IPS-15b (cell line): Measurements from ENCODE around the gene ZC2HC1B.
"Not testable (repeated sequence)": the region's sequence is repeated elsewhere in the genome, so short reads cannot be mapped to it uniquely, and the experiment has no call there.

ENCODE experiments used
- H3K27me3 ChIP-seq: one replicate; pipeline ENCODE4 v1.6.1; 2013; ENCODE audit warnings: low read length; ENCODE audit not compliant: control insufficient read depth, insufficient read depth
- H3K36me3 ChIP-seq: one replicate; pipeline ENCODE4 v1.6.1; 2013; ENCODE audit warnings: low read length; ENCODE audit not compliant: control insufficient read depth, insufficient read depth
- H3K4me1 ChIP-seq: one replicate; pipeline ENCODE4 v1.6.1; 2013; ENCODE audit warnings: mild to moderate bottlenecking, low read length; ENCODE audit not compliant: control insufficient read depth, insufficient read depth
- H3K4me3 ChIP-seq: one replicate; pipeline ENCODE4 v1.5.1; 2013; ENCODE audit warnings: low read depth, low read length
- H3K9ac ChIP-seq: one replicate; pipeline ENCODE4 v1.6.1; 2013; ENCODE audit warnings: low read depth, mild to moderate bottlenecking, low read length
- H3K9me3 ChIP-seq: one replicate; pipeline ENCODE4 v1.6.1; 2013; ENCODE audit warnings: mild to moderate bottlenecking, low read length; ENCODE audit not compliant: control insufficient read depth, insufficient read depth

Gene ZC2HC1B

DNA sequence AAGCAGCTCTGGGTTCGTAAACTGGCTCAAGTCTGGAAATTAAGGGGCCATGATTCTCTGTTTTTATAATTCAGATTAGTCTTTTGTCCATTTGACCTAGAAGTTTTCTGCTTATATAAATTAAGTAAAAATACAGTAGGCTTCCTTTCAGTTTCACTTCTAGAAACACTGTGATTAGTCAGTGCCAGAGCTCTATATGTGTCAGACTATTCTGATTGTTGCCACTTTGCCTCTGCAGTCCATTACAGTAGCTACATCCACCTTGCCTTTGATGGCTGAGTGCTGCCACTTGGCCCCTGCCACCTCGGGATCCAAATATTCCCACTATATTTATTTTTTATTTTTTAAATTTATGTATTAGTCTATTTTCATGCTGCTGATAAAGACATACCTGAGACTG lies 7.9 kb downstream of the ZC2HC1B start:
- H3K36me3 ChIP-seq: no peaks in the 10 kb centered on the region
- H3K9ac ChIP-seq: no peak overlapping the region
- no peaks in the 10 kb centered on the region for H3K9me3 ChIP-seq
- H3K4me1 ChIP-seq: no peaks in the 10 kb centered on the region
- no peaks in the 10 kb centered on the region for H3K27me3 ChIP-seq
- no peak overlapping the region for H3K4me3 ChIP-seq

DNA sequence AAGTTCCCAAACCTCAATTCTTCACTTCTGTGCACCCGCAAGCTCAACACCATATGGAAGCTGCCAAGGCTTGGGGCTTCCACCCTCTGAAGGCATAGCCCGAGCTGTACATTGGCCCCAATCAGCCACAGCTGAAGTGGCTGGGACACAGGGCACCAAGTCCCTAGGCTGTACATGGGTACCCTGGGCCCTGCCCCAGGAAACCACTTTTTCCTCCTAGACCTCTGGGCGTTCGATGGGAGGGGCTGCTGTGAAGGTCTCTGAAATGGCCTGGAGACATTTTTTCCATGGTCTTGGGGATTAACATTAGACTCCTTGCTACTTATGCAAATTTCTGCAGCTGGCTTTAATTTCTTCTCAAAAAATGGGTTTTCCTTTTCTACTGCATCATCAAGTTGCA lies 9.3 kb downstream of the ZC2HC1B start:
- H3K4me1 ChIP-seq, H3K36me3 ChIP-seq, H3K9me3 ChIP-seq, H3K4me3 ChIP-seq, H3K9ac ChIP-seq, H3K27me3 ChIP-seq: not testable (repeated sequence)

DNA sequence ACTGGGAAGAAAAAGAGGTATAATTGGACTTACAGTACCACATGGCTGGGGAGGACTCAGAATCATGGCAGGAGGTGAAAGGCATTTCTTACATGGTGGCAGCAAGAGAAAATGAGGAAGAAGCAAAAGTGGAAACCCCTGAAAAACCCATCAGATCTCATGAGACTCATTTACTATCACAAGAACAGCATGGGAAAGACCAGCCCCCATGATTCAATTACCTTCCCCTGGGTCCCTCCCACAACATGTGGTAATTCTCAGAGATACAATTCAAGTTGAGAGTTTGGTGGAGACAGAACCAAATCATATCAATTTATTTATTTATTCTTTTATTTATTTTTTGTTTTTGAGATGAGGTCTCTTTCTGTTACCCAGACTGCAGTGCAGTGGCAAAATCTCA lies 10.2 kb downstream of the ZC2HC1B start:
- not testable (repeated sequence) for H3K9ac ChIP-seq, H3K4me1 ChIP-seq, H3K36me3 ChIP-seq, H3K27me3 ChIP-seq, H3K9me3 ChIP-seq, H3K4me3 ChIP-seq

DNA sequence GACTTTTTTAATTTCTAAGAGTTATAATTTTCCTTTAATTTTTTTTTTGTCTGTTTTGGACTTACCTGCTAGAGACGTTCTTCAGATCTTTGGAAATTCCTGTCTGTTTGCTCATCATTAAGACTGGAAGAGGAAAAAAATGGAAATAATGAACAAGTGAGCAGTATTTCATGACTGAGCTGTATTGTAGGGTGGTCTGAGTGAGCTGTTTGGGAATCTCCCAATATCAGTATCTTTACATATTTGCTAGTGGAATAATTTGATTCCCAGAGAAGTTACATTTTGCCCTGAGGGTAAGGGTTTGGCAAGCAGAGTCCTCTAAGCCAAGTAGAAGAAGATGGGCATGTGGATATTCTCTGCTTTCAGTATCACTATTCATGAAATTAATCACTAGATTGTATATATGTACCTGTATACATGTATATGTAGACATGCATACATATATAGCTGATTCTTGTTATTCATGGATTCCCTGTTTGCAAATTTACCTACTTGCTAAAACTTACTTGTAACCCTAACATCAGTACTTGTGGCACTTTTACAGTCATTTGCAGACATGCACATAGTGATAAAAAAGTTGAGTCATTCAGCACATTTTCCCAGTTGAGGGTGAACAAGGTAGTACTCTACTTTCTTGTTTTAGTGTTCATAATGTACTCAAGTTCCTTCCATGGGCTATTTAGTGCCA lies 13.5 kb downstream of the ZC2HC1B start:
- no peak overlapping the region for H3K4me3 ChIP-seq
- no peaks in the 10 kb centered on the region for H3K36me3 ChIP-seq
- no peaks in the 10 kb centered on the region for H3K27me3 ChIP-seq
- H3K4me1 ChIP-seq: no peaks in the 10 kb centered on the region
- no peak overlapping the region for H3K9ac ChIP-seq
- peaks cover 2% of the 10 kb centered on the region for H3K9me3 ChIP-seq

DNA sequence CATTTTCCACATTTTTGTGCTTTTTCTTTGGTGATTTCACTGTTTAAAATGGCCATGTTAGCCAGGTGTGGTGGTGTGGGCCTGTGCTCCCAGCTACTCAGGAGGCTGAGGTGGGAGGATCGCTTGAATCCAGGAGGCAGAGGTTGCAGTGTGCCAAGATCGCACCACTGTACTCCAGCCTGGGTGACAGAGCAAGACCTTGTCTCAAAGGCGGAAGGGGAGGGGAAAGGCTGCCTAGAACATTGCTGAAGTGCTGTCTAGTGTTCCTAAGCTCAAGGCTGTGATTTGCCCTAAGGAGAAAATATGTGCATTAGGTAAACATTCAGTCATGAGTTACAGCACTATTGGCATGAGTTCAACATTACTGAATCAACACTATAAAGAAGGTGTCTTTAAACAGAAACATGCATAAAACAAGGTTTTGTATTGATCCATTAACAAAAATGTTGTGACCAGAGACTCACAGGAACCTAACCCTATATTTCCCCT lies 14.0 kb downstream of the ZC2HC1B start:
- Histone ChIP-seq H3K4me3 (no peak overlapping the region), H3K9ac (no peak overlapping the region), H3K36me3 (no peaks in the 10 kb centered on the region), H3K4me1 (no peaks in the 10 kb centered on the region), H3K9me3 (peaks cover 2% of the 10 kb centered on the region), H3K27me3 (no peaks in the 10 kb centered on the region)

DNA sequence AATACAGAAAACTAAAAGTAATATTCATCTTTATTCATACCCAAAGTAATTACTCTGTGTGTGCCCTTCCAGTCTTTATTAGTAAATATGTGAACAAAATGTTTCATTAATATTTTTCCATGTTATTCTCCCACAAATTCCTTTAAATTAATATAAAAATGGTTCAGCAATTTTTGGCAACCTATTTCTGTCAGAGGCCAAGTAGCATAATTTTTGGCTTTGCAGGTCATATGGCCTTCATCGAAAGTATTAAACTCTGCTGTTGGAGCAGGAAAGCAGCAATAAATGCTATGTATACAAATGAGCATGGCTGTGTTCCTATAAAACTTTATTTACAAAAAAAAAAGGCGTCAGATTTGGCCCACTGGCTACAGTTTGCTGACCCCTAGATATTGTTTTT lies 16.1 kb downstream of the ZC2HC1B start:
- H3K9me3 ChIP-seq: peaks cover 2% of the 10 kb centered on the region

DNA sequence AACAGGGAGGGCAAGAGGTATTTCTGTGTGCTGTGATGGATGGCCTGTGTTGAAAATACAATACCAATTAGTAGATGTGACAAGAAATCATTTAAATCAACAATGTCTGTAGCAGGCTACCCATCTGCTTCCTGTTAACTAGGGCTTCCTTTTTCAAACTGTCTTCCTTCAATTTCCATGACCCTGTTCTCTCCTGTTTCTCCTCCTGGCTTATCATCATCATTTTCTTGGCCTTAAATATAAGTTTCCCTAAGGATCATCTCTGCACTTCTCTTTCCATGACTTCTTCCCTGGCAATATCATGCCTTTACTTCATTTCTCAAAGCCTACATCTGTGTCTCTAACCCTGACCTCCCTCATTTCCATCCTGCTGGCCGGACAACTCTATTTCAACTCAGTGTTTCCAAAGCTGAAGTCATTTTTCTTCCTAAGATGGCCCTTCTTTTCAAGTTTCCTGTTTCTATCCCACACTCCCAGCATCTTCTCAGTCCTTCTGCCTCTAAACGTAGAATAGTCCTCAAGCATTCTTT lies 18.2 kb downstream of the ZC2HC1B start:
- peaks cover 2% of the 10 kb centered on the region for H3K9me3 ChIP-seq
- no peak overlapping the region for H3K9ac ChIP-seq
- no peaks in the 10 kb centered on the region for H3K27me3 ChIP-seq
- no peaks in the 10 kb centered on the region for H3K4me1 ChIP-seq
- H3K36me3 ChIP-seq: no peaks in the 10 kb centered on the region
- H3K4me3 ChIP-seq: no peak overlapping the region

More for the DNA sequence above, 16.1 kb downstream of the ZC2HC1B start:
- Histone ChIP-seq H3K4me3 (no peak overlapping the region), H3K4me1 (no peaks in the 10 kb centered on the region), H3K27me3 (no peaks in the 10 kb centered on the region), H3K36me3 (no peaks in the 10 kb centered on the region), H3K9ac (no peak overlapping the region)

DNA sequence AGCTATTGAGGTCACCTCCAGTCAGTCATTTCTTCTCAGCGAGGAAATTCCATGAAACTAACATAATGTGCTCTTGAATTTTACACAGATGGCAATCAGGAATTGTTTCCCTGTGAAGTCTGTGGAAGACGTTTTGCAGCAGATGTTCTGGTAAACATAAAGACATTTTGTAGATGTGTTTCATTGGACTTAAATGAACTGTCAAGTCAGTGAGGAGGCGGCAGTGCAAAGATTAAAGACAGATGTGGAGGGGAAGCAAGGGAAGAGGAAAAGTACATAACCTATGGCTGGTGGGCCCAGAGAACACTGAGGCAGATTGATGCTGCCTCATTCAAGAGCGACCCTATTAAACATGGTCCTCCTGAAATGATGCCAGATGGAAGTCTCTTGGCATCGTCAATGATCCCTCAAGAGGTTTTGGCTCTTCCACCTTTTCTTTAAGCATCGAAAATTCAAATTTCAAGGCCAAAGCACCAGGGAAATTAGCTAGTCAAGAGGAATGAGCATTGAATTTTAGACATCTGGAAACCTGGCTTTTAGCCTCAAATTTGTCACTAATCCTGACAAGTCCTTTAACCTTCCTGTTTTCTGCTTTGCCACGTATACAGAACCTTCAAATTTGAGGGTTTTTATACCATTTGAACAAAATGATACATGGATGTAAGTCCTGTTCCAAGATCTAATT lies 20.1 kb downstream of the ZC2HC1B start:
- Histone ChIP-seq H3K27me3 (no peaks in the 10 kb centered on the region), H3K36me3 (no peaks in the 10 kb centered on the region), H3K9ac (no peak overlapping the region), H3K4me3 (no peak overlapping the region), H3K4me1 (no peaks in the 10 kb centered on the region), H3K9me3 (no peaks in the 10 kb centered on the region)

DNA sequence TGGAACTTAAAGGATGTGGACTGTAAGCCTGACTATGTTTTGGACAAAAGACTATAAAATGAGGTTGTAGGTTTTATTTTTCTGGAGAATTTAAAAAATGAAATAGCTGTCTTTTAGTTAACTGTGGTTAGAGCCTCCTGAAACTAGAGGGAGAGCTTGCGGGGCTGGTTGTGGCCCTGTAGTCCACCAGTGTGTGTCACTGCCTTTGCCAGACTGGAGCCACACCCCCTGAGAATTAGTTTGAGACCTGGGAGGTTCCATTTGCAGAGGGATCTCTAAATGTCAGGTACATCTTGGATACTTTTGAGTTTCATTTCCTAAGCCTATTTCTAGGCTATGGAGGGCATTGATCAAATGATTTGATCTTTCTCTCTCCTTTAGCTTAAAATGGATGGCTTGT lies 20.8 kb downstream of the ZC2HC1B start:
- Histone ChIP-seq H3K4me1 (no peaks in the 10 kb centered on the region), H3K9me3 (no peaks in the 10 kb centered on the region), H3K27me3 (no peaks in the 10 kb centered on the region), H3K4me3 (no peak overlapping the region), H3K9ac (no peak overlapping the region), H3K36me3 (no peaks in the 10 kb centered on the region)

DNA sequence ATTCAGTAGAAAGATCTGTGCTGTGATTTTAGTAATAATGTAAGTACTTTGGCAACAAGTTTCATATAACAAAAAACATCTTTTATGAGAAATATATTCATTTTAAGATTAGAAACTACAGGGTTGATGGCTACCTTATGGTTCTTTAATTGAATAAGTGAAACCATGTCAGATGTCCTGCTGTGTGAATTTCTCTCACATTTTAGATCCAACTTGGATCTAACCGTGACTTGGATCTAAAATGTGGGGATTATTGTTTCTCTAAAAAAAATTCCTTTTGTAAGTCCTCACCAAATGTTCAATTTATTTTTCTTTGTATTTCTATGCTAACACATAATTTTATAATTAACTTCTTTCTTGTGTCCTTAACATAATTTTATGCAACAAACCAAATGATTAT lies 30.4 kb downstream of the ZC2HC1B start:
- Histone ChIP-seq H3K9ac (no peak overlapping the region), H3K9me3 (no peaks in the 10 kb centered on the region), H3K27me3 (no peaks in the 10 kb centered on the region), H3K4me1 (no peaks in the 10 kb centered on the region), H3K4me3 (no peak overlapping the region), H3K36me3 (no peaks in the 10 kb centered on the region)

DNA sequence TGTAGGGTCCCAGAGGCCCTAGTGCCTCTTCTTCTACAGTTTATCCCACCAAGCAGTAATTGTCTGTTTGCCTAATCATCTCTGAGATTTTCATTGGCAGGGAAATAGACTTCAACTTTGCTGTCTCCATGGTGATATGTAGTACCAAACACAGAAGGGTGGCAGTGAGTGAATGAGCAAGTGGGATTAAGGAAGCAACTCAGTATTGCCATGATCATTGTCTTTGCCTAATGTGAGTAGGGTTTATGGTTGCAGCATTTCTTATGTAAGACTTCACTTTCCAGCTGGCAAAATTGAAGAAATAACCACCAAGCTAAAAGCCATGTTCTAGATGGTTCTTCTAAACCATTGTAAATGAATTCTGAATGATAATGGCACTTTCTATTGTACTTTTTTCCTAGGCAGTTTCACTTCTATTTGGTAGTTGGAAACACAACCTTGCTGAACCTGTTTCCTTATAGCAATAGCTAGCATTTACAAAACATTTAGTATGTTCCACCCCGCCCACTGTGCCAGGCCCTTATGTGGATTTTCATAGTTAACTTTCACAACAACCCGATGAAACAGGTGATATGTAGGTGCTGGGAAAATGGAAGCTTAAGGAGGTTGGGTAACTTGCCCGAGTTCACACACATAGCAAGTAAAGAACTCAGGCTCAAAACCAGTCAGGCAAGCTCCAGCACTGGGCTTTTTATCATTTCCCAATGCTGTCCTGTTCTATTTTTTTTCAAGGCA lies 32.0 kb downstream of the ZC2HC1B start:
- H3K36me3 ChIP-seq: no peaks in the 10 kb centered on the region
- no peak overlapping the region for H3K9ac ChIP-seq
- no peaks in the 10 kb centered on the region for H3K9me3 ChIP-seq
- no peak overlapping the region for H3K4me3 ChIP-seq
- no peaks in the 10 kb centered on the region for H3K27me3 ChIP-seq
- no peaks in the 10 kb centered on the region for H3K4me1 ChIP-seq
